ENCODE measurements around the gene ASPHD2.

Gene ASPHD2

GRCh38 chr22:26417406-26417805 is 11.7 kb upstream of the ASPHD2 start:
- H3K27ac ChIP-seq (ENCODE audit: low read length): no peak overlapping the region
- H3K4me3 ChIP-seq (ENCODE audit: low read depth in 1 of 2, low read length in 2 of 2): no peak overlapping the region
- H3K4me1 ChIP-seq (ENCODE audit: control insufficient read depth in 1 of 2, insufficient read depth in 2 of 2, low read length in 2 of 2): peaks cover 0 to 8% of the 10 kb centered on the region in 2 donors
- H3K36me3 ChIP-seq (ENCODE audit: control insufficient read depth in 1 of 2, insufficient read depth in 2 of 2, low read length in 2 of 2): no peaks in the 10 kb centered on the region
- H3K9me3 ChIP-seq (ENCODE audit: control insufficient read depth in 1 of 2, low read length in 2 of 2): no peaks in the 10 kb centered on the region
- no peaks in the 10 kb centered on the region for H3K27me3 ChIP-seq (ENCODE audit: low read depth, low read length)

GRCh38 chr22:26418620-26419019 is 10.4 kb upstream of the ASPHD2 start:
- H3K27me3 ChIP-seq (ENCODE audit: low read depth, low read length): no peaks in the 10 kb centered on the region
- H3K4me1 ChIP-seq (ENCODE audit: control insufficient read depth in 1 of 2, insufficient read depth in 2 of 2, low read length in 2 of 2): peaks cover 0 to 8% of the 10 kb centered on the region in 2 donors
- no peak overlapping the region for H3K4me3 ChIP-seq (ENCODE audit: low read depth in 1 of 2, low read length in 2 of 2)
- no peaks in the 10 kb centered on the region for H3K36me3 ChIP-seq (ENCODE audit: control insufficient read depth in 1 of 2, insufficient read depth in 2 of 2, low read length in 2 of 2)
- H3K9me3 ChIP-seq (ENCODE audit: control insufficient read depth in 1 of 2, low read length in 2 of 2): peaks cover 9 to 10% of the 10 kb centered on the region in 2 donors
- no peak overlapping the region for H3K27ac ChIP-seq (ENCODE audit: low read length)

- Histone ChIP-seq H3K27me3 (ENCODE audit: low read depth, low read length) (no peaks in the 10 kb centered on the region), H3K27ac (ENCODE audit: low read length) (no peak overlapping the region), H3K4me1 (ENCODE audit: control insufficient read depth in 1 of 2, insufficient read depth in 2 of 2, low read length in 2 of 2) (peaks cover 4 to 8% of the 10 kb centered on the region in 2 donors), H3K36me3 (ENCODE audit: control insufficient read depth in 1 of 2, insufficient read depth in 2 of 2, low read length in 2 of 2) (no peaks in the 10 kb centered on the region), H3K9me3 (ENCODE audit: control insufficient read depth in 1 of 2, low read length in 2 of 2) (peaks cover 10 to 12% of the 10 kb centered on the region in 2 donors), H3K4me3 (ENCODE audit: low read depth in 1 of 2, low read length in 2 of 2) (no peak overlapping the region)
Measured at GRCh38 chr22:26426924-26427323, 2.1 kb upstream of the ASPHD2 start.

GRCh38 chr22:26429458-26430286 is 612 bp downstream of the ASPHD2 start:
- H3K27me3 ChIP-seq (ENCODE audit: low read depth, low read length): no peaks in the 10 kb centered on the region
- H3K4me3 ChIP-seq (ENCODE audit: low read depth in 1 of 2, low read length in 2 of 2): peak overlapping the region; percentile 43 to 44
- H3K4me1 ChIP-seq (ENCODE audit: control insufficient read depth in 1 of 2, insufficient read depth in 2 of 2, low read length in 2 of 2): peaks cover 4 to 8% of the 10 kb centered on the region in 2 donors
- no peak overlapping the region for H3K27ac ChIP-seq (ENCODE audit: low read length)
- no peaks in the 10 kb centered on the region for H3K36me3 ChIP-seq (ENCODE audit: control insufficient read depth in 1 of 2, insufficient read depth in 2 of 2, low read length in 2 of 2)
- H3K9me3 ChIP-seq (ENCODE audit: control insufficient read depth in 1 of 2, low read length in 2 of 2): no peaks in the 10 kb centered on the region

GRCh38 chr22:26430600-26430999 is 1.5 kb downstream of the ASPHD2 start:
- no peak overlapping the region for H3K4me3 ChIP-seq (ENCODE audit: low read depth in 1 of 2, low read length in 2 of 2)
- H3K36me3 ChIP-seq (ENCODE audit: control insufficient read depth in 1 of 2, insufficient read depth in 2 of 2, low read length in 2 of 2): no peaks in the 10 kb centered on the region
- no peak overlapping the region for H3K27ac ChIP-seq (ENCODE audit: low read length)
- H3K4me1 ChIP-seq (ENCODE audit: control insufficient read depth in 1 of 2, insufficient read depth in 2 of 2, low read length in 2 of 2): peaks cover 4 to 8% of the 10 kb centered on the region in 2 donors
- no peaks in the 10 kb centered on the region for H3K27me3 ChIP-seq (ENCODE audit: low read depth, low read length)
- H3K9me3 ChIP-seq (ENCODE audit: control insufficient read depth in 1 of 2, low read length in 2 of 2): no peaks in the 10 kb centered on the region

- Histone ChIP-seq H3K27me3 (ENCODE audit: low read depth, low read length) (no peaks in the 10 kb centered on the region), H3K4me3 (ENCODE audit: low read depth in 1 of 2, low read length in 2 of 2) (no peak overlapping the region), H3K9me3 (ENCODE audit: control insufficient read depth in 1 of 2, low read length in 2 of 2) (no peaks in the 10 kb centered on the region), H3K4me1 (ENCODE audit: control insufficient read depth in 1 of 2, insufficient read depth in 2 of 2, low read length in 2 of 2) (peaks cover 4 to 8% of the 10 kb centered on the region in 2 donors), H3K27ac (ENCODE audit: low read length) (no peak overlapping the region), H3K36me3 (ENCODE audit: control insufficient read depth in 1 of 2, insufficient read depth in 2 of 2, low read length in 2 of 2) (no peaks in the 10 kb centered on the region)
Measured at GRCh38 chr22:26431261-26431995, 2.4 kb downstream of the ASPHD2 start.

GRCh38 chr22:26432619-26433311 is 3.7 kb downstream of the ASPHD2 start:
- Histone ChIP-seq H3K27ac (ENCODE audit: low read length) (no peak overlapping the region), H3K36me3 (ENCODE audit: control insufficient read depth in 1 of 2, insufficient read depth in 2 of 2, low read length in 2 of 2) (no peaks in the 10 kb centered on the region), H3K4me1 (ENCODE audit: control insufficient read depth in 1 of 2, insufficient read depth in 2 of 2, low read length in 2 of 2) (peaks cover 4 to 8% of the 10 kb centered on the region in 2 donors), H3K4me3 (ENCODE audit: low read depth in 1 of 2, low read length in 2 of 2) (no peak overlapping the region), H3K9me3 (ENCODE audit: control insufficient read depth in 1 of 2, low read length in 2 of 2) (no peaks in the 10 kb centered on the region), H3K27me3 (ENCODE audit: low read depth, low read length) (no peaks in the 10 kb centered on the region)

- Histone ChIP-seq H3K36me3 (ENCODE audit: control insufficient read depth in 1 of 2, insufficient read depth in 2 of 2, low read length in 2 of 2) (no peaks in the 10 kb centered on the region), H3K4me1 (ENCODE audit: control insufficient read depth in 1 of 2, insufficient read depth in 2 of 2, low read length in 2 of 2) (peaks cover 0 to 8% of the 10 kb centered on the region in 2 donors)
Measured at GRCh38 chr22:26433805-26434204, 4.7 kb downstream of the ASPHD2 start.

GRCh38 chr22:26435327-26436093 is 6.5 kb downstream of the ASPHD2 start:
- Histone ChIP-seq H3K36me3 (ENCODE audit: control insufficient read depth in 1 of 2, insufficient read depth in 2 of 2, low read length in 2 of 2) (no peaks in the 10 kb centered on the region), H3K9me3 (ENCODE audit: control insufficient read depth in 1 of 2, low read length in 2 of 2) (no peaks in the 10 kb centered on the region), H3K27ac (ENCODE audit: low read length) (no peak overlapping the region), H3K4me3 (ENCODE audit: low read depth in 1 of 2, low read length in 2 of 2) (no peak overlapping the region), H3K27me3 (ENCODE audit: low read depth, low read length) (no peaks in the 10 kb centered on the region), H3K4me1 (ENCODE audit: control insufficient read depth in 1 of 2, insufficient read depth in 2 of 2, low read length in 2 of 2) (no peaks in the 10 kb centered on the region)

More at GRCh38 chr22:26433805-26434204, 4.7 kb downstream of the ASPHD2 start:
- no peaks in the 10 kb centered on the region for H3K27me3 ChIP-seq (ENCODE audit: low read depth, low read length)
- no peaks in the 10 kb centered on the region for H3K9me3 ChIP-seq (ENCODE audit: control insufficient read depth in 1 of 2, low read length in 2 of 2)
- H3K27ac ChIP-seq (ENCODE audit: low read length): no peak overlapping the region
- no peak overlapping the region for H3K4me3 ChIP-seq (ENCODE audit: low read depth in 1 of 2, low read length in 2 of 2)

- H3K27ac ChIP-seq (ENCODE audit: low read length): no peak overlapping the region
- H3K27me3 ChIP-seq (ENCODE audit: low read depth, low read length): no peaks in the 10 kb centered on the region
- H3K4me3 ChIP-seq (ENCODE audit: low read depth in 1 of 2, low read length in 2 of 2): no peak overlapping the region
- no peaks in the 10 kb centered on the region for H3K9me3 ChIP-seq (ENCODE audit: control insufficient read depth in 1 of 2, low read length in 2 of 2)
- no peaks in the 10 kb centered on the region for H3K4me1 ChIP-seq (ENCODE audit: control insufficient read depth in 1 of 2, insufficient read depth in 2 of 2, low read length in 2 of 2)
- no peaks in the 10 kb centered on the region for H3K36me3 ChIP-seq (ENCODE audit: control insufficient read depth in 1 of 2, insufficient read depth in 2 of 2, low read length in 2 of 2)
Measured at GRCh38 chr22:26436903-26437515, 7.9 kb downstream of the ASPHD2 start.
